Activated CD8-positive, alpha-beta memory T cell treated with anti-CD3 and anti-CD28 coated beads for 4 hours (primary cell): Measurements from ENCODE around the gene DR1.
"Not testable (repeated sequence)": the region's sequence is repeated elsewhere in the genome, so short reads cannot be mapped to it uniquely, and the experiment has no call there.

Experiments used
- DNase-seq, 2 donors: peaks; one replicate each; pipeline ENCODE4 v3.0.0-alpha.2; 2020; ENCODE audit warnings: low read depth in 2 of 2

DR1 gene

GRCh38 chr1:93386268-93386667 lies 40.6 kb downstream of the DR1 start:
- not testable (repeated sequence) for DNase-seq

- no peak for DNase-seq
Observed at GRCh38 chr1:93394514-93394913, 48.8 kb downstream of the DR1 start.

- no peak for DNase-seq
Observed at GRCh38 chr1:93395195-93395594, 49.5 kb downstream of the DR1 start.

GRCh38 chr1:93399781-93400180 lies 54.1 kb downstream of the DR1 start:
- DNase-seq, result no peak

GRCh38 chr1:93408203-93408602 lies 62.5 kb downstream of the DR1 start:
- no peak for DNase-seq

- DNase-seq, result no peak
Observed at GRCh38 chr1:93411000-93411399, 65.3 kb downstream of the DR1 start.

GRCh38 chr1:93414749-93415148 lies 69.0 kb downstream of the DR1 start:
- no peak for DNase-seq

- no peak for DNase-seq
Observed at GRCh38 chr1:93415296-93415695, 69.6 kb downstream of the DR1 start.

GRCh38 chr1:93416183-93416582 lies 70.5 kb downstream of the DR1 start:
- no peak for DNase-seq
